Smooth muscle cell (in vitro differentiated cells): ENCODE results near the gene NANOS3. TPM values are rescaled to one million over a fixed set of nuclear protein-coding genes. Genes with fewer than 3 reads are reported as not detected.
A peak's percentile ranks its signal among the peaks of the same experiment; 100 is the strongest.

Source experiments
- DNase-seq: peaks from one replicate; lab custom pipeline; 2025; ENCODE audit not compliant: unreplicated experiment; lab: John Stamatoyannopoulos, UW
- H2AFZ ChIP-seq: fragments of 200-600 bp; sonication (generic); 2 replicates; pipeline ENCODE4 v1.6.0; 2016; ENCODE audit warnings: antibody characterized with exemption, low read depth, mild to moderate bottlenecking
- H3F3A ChIP-seq: fragments of 200-600 bp; sonication (generic); 2 replicates; pipeline ENCODE4 v1.6.0; 2017; ENCODE audit warnings: antibody characterized with exemption, low read depth
- H3K27ac ChIP-seq: fragments of 200-600 bp; sonication (generic); 2 replicates; pipeline ENCODE4 v1.5.1; 2016; ENCODE audit warnings: low read depth, mild to moderate bottlenecking
- H3K27me3 ChIP-seq: fragments of 200-600 bp; sonication (generic); 2 replicates; pipeline ENCODE4 v1.6.1; 2016; ENCODE audit warnings: low read depth, mild to moderate bottlenecking
- H3K36me3 ChIP-seq: fragments of 200-600 bp; sonication (generic); 2 replicates; pipeline ENCODE4 v1.5.1; 2016; ENCODE audit warnings: low read depth
- H3K4me1 ChIP-seq: fragments of 200-600 bp; sonication (generic); 2 replicates; pipeline ENCODE4 v1.5.1; 2016; ENCODE audit warnings: low read depth
- H3K4me2 ChIP-seq: fragments of 200-600 bp; sonication (generic); 2 replicates; pipeline ENCODE4 v1.6.0; 2016; ENCODE audit warnings: mild to moderate bottlenecking
- H3K4me3 ChIP-seq: fragments of 200-600 bp; sonication (generic); 2 replicates; pipeline ENCODE4 v1.5.1; 2016; ENCODE audit warnings: mild to moderate bottlenecking
- H3K79me2 ChIP-seq: fragments of 200-600 bp; sonication (generic); 2 replicates; pipeline ENCODE4 v1.6.0; 2016; ENCODE audit warnings: low read depth, mild to moderate bottlenecking
- H3K9ac ChIP-seq: fragments of 200-600 bp; sonication (generic); 2 replicates; pipeline ENCODE4 v1.6.0; 2016; ENCODE audit warnings: low read depth
- H3K9me3 ChIP-seq: fragments of 200-600 bp; sonication (generic); replicated peaks from 2 replicates; pipeline ENCODE4 v1.5.1; 2016; ENCODE audit warnings: low read depth
- H4K20me1 ChIP-seq: fragments of 200-600 bp; sonication (generic); 2 replicates; pipeline ENCODE4 v1.6.0; 2016; ENCODE audit warnings: low read depth
- CTCF ChIP-seq: fragments of 200-600 bp; sonication (generic); IDR thresholded peaks from 2 replicates; pipeline ENCODE4 v1.5.1; 2017; ENCODE audit warnings: borderline replicate concordance, mild to moderate bottlenecking, antibody characterized with exemption; ENCODE audit not compliant: insufficient read depth, poor library complexity, severe bottlenecking
- WGBS: methylation state at CpG from one replicate; pipeline ENCODE4 v1.1.7; 2016; ENCODE audit warnings: low lambda C conversion rate; 5-methylcytosine and 5-hydroxymethylcytosine counted together
- polyA plus RNA-seq: library from polyadenylated mRNA; unstranded; fragments of >200 nt; fragmentation: Nextera tagmentation; extraction: Ambion mirVana; gene quantifications from 2 replicates; pipeline ENCODE4 v1.2.1, GENCODE V29; 2016
- total RNA-seq: library from RNA; depleted of rRNA; stranded (reverse); fragments of >200 nt; gene quantifications from 2 replicates; pipeline ENCODE4 v1.2.3, GENCODE V29; 2014

The NANOS3 gene
- total and polyA plus RNA-seq, 2 experiments from 2014 or later, result 2.7 TPM; not detected in 1

- WGBS, result 96% methylated on average over 5 of the region's 5 CpGs
- no peaks in the 10 kb centered on the region for H3K27me3 ChIP-seq
- peaks cover 14% of the 10 kb centered on the region for H3K4me1 ChIP-seq
- no peaks in the 10 kb centered on the region for H3F3A ChIP-seq
- H4K20me1 ChIP-seq, result no peaks in the 10 kb centered on the region
- peak overlapping the region; percentile 92 for H3K27ac ChIP-seq
- no peak overlapping the region for H3K4me2 ChIP-seq
- no peak for TF ChIP-seq CTCF
- no peak overlapping the region for H2AFZ ChIP-seq
- no peaks in the 10 kb centered on the region for H3K36me3 ChIP-seq
- DNase-seq, result no peak
- no peak overlapping the region for H3K4me3 ChIP-seq
- no peaks in the 10 kb centered on the region for H3K9me3 ChIP-seq
- no peak overlapping the region for H3K9ac ChIP-seq
- H3K79me2 ChIP-seq, result no peaks in the 10 kb centered on the region
Observed at GRCh38 chr19:13882419-13882795, 5.5 kb downstream of the NANOS3 start.

- Histone ChIP-seq H4K20me1 (no peaks in the 10 kb centered on the region), H3K4me3 (no peak overlapping the region), H3K9me3 (no peaks in the 10 kb centered on the region), H2AFZ (no peak overlapping the region), H3K9ac (no peak overlapping the region), H3K27ac (no peak overlapping the region), H3F3A (no peaks in the 10 kb centered on the region), H3K4me2 (no peak overlapping the region), H3K27me3 (no peaks in the 10 kb centered on the region), H3K36me3 (no peaks in the 10 kb centered on the region), H3K4me1 (peaks cover 14% of the 10 kb centered on the region), H3K79me2 (no peaks in the 10 kb centered on the region)
- DNase-seq, result no peak
- WGBS, result 95% methylated on average over 12 of the region's 12 CpGs
- no peak for TF ChIP-seq CTCF
Observed at GRCh38 chr19:13882836-13883235, 5.9 kb downstream of the NANOS3 start.

- no peak for DNase-seq
- 89% methylated on average over 9 of the region's 10 CpGs for WGBS
Observed at GRCh38 chr19:13883516-13884064, 6.7 kb downstream of the NANOS3 start.

More at GRCh38 chr19:13883516-13884064, 6.7 kb downstream of the NANOS3 start:
- Histone ChIP-seq H3F3A (no peaks in the 10 kb centered on the region), H3K79me2 (no peaks in the 10 kb centered on the region), H3K9ac (no peak overlapping the region), H3K4me2 (no peak overlapping the region), H4K20me1 (no peaks in the 10 kb centered on the region), H3K4me1 (peaks cover 14% of the 10 kb centered on the region), H3K27me3 (no peaks in the 10 kb centered on the region), H2AFZ (no peak overlapping the region), H3K9me3 (no peaks in the 10 kb centered on the region), H3K36me3 (no peaks in the 10 kb centered on the region), H3K27ac (no peak overlapping the region), H3K4me3 (no peak overlapping the region)
- TF ChIP-seq CTCF, result peak; percentile 17
